ENCODE data around the gene CSMD2.

The CSMD2 gene

DNA sequence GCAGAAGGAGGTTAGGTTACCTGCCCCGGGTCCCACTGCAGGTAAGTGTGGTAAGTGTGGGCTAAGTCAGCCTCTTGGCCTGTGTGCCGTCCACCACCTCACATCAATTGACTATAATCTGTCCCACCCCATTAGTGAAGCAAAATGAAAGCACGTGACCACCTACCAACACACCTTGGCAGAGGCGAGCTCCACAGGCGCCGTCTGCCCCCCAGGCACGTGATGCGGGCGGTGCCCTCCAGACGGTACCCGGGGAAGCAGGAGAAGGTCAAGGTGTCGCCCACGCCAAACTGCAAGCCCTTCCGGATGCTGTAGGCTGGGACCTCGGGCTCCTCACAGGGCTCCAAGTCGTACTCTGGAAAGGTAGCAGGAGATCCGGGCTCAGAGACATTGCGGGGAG is 450.6 kb downstream of the CSMD2 start:
- no peak for DNase-seq (ENCODE audit: low spot score)

DNA sequence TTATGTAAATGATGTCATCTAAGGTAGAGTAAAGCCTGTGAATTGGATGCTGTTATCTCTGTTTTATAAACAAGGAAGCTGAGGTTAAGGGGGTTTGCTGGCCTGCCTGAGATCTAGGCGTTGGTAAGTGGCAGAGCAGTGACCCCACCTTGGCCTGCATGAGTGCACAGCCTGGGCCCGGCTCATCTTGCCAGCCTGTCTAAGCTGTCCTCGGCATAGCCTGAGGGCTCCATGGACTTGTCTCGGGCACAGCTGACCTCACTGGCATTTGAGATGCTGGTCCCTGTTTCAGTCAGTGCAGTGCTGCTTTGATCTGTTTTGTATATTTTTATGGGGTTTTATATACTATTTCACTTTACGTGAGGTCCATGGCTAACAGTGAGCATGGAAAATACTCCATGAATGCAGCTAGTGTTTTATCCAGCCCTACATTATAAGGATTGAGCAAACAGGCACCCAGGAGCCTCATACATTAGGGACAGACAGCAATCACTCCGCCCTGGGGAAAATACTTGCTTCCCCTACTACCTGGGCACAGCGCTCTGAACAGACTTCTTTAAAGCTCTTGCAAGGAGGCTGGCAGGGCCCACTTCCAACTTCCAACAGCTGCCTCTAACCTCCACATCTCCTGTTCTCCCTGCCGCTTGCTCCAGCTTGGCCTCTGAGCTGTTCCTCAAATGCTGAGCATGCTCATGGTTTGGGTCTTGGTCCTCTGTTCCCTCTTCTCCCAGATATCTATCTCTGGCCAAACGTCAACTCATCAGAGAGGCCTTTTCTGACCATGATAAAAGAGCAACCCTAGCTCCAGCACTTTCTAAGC is 451.8 kb downstream of the CSMD2 start:
- no peak for DNase-seq (ENCODE audit: low spot score)

DNA sequence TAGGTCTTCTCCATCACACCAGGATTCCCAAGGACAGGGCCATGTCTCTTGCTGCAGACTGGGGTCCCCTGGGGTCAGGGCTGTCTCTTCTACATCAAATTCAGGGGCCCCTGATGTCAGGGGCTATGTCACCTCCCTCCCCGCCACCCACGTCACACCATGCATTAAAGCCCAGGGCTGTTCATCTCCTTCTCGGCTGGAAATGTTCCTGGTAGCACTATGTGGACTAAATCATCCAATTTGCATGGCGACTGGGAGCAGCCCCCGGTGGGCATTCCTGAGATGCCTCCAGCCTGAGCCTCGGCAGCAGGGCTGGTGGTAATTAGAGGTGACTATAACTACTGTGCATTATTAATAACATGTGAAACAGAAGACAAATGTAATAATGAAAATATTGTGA is 452.8 kb downstream of the CSMD2 start:
- DNase-seq (ENCODE audit: low spot score) = no peak

DNA sequence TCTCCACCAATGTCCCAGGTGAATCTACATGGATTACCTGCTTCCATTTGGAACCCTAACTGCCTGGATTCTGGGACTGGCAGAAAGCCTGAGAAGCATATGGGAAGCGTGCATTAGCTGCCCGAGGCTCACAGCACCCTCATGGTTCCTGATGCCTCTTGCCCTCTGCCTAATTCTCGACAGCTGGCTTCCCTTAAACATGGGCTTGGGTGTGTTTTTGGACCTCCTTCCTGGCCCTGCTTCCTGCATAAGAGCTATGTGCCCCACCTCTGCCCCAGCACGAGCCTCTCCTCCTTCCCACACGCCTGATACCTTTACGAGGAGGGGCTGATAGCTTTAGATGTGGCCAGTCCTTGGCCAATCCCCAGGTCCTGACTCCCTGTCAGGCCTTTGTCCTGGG is 453.5 kb downstream of the CSMD2 start:
- no peak for DNase-seq (ENCODE audit: low spot score)

DNA sequence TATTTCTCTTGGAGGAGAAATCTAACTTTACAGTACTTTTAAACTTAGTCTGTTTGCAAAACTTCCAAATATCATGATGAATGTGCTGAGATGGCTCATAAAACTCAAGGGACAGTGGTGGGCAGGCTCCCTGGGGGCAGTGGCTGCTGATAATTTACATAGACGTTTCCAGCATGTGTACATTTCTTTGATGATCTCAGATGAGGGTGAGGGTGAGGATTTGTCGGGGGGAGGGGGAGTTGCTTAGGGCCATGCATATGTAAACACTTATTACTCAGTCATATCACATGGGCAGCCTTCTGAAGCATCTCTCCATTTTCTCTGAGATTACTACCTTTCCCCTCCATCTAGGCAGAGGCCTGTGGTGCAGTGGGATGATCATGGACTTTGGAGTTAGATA is 454.1 kb downstream of the CSMD2 start:
- DNase-seq (ENCODE audit: low spot score) = no peak

GRCh38 chr1:33709783-33710718 is 455.0 kb downstream of the CSMD2 start:
- no peak for DNase-seq (ENCODE audit: low spot score)

GRCh38 chr1:33709174-33709782 is 455.8 kb downstream of the CSMD2 start:
- DNase-seq (ENCODE audit: low spot score) = no peak

GRCh38 chr1:33706634-33707255 is 458.3 kb downstream of the CSMD2 start:
- no peak for DNase-seq (ENCODE audit: low spot score)

- DNase-seq (ENCODE audit: low spot score) = no peak
Measured at GRCh38 chr1:33703464-33703863, 461.6 kb downstream of the CSMD2 start.

GRCh38 chr1:33698361-33699035 is 466.5 kb downstream of the CSMD2 start:
- DNase-seq (ENCODE audit: low spot score) = no peak

- DNase-seq (ENCODE audit: low spot score) = no peak
Measured at GRCh38 chr1:33697816-33698215, 467.2 kb downstream of the CSMD2 start.

DNA sequence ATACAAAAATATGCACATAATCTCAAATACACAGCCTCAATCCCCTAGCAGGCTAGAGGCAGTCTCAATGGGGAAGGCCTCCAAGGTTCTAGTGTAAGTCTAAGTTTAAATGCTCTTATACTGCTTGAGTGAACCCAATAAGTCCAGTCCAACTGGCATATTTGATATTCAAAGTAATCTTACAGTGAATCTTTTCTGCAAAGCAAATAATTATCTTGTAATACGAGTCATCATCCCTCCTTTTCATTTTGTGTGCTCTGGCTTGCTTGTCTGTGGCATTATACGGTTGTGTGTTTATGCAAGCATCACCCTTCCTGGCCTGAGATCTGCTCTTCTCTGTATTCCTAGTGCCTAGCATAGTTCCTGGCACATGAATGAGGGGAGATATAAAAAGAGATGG is 468.1 kb downstream of the CSMD2 start:
- no peak for DNase-seq (ENCODE audit: low spot score)

DNA sequence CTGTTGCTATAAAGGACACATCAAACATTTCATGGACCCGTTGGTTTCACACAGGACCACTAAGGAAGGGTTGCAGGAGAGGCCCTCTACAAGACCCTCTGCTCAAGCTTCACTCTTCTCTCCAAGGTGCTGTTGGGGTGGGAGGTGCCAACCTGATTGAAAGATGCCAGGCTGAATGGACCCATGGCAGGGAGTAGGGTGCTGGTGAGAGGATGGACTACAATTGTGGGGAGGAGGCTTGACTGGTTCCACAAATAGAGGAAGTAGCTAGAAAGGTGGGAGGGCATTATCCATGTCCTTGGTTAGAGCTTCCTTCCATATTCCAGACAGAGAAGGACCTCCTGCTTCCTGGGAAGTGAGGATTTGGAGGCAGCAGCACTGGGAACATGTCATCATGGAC is 468.7 kb downstream of the CSMD2 start:
- DNase-seq (ENCODE audit: low spot score) = no peak

DNA sequence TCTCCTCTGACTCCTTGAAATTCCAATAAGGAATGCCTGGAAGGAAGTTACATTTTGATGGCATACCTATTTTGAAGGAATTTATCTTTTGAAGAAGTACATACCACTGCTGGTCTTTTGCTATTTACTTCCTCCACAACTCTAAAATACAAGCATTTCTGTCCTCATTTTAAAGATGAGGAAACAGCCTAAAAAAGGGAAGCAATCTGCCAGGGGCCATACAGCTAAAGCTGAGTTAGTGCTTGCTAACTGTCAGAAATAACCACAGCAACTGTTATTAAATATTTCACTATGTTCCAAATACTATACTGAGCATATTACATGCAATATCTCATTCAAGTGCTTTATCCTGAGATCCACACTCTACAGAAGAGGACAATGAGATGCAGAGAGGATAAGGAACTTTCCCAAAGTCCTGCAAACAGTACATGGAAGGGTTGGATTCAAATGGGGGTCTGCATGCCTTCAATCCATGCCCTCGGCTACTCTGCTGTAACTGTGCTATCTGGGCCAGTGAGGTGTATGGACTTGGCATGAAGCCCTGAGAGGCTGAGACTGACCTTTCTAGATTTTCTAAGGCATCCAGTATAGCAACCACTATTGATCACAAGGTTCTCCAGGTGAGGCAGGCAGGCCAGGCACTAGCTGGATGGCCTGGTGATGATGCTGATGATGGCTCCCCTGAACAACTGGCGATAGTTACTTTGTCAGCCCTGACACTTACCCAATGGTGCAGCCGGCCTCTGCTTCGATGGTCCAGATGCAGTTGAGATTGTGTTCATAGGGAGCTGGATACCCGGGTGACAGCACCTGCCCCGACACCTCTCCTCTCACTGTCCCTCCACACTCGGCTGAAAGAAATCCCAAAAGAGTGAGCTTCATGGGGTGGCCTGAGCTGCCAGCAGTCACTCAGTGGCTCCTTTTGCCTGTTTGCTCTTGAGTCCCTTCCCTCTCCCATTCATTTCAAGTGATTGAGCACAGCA is 472.5 kb downstream of the CSMD2 start:
- no peak for DNase-seq (ENCODE audit: low spot score)

DNA sequence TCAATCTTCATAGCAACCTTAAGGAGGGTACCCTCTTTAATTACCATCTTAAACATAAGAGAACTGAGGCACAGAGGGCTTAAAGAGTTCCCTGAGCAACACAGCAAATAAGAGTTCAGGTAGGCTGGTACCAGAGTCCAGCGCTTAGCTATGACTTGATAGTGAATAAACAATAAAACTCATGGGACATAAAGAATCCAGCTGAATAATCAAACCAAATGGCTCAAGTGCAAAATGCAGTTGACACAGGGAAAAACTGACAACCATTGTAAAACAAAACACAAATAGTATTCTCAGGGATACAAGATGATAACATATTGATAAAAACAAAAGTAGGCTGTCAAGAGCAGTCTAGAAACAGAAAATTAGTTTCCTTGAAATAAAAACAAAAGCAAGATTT is 478.0 kb downstream of the CSMD2 start:
- no peak for DNase-seq (ENCODE audit: low spot score)

- DNase-seq (ENCODE audit: low spot score) = no peak
Measured at GRCh38 chr1:33686551-33686950, 478.5 kb downstream of the CSMD2 start.

GRCh38 chr1:33685256-33685655 is 479.8 kb downstream of the CSMD2 start:
- no peak for DNase-seq (ENCODE audit: low spot score)

DNA sequence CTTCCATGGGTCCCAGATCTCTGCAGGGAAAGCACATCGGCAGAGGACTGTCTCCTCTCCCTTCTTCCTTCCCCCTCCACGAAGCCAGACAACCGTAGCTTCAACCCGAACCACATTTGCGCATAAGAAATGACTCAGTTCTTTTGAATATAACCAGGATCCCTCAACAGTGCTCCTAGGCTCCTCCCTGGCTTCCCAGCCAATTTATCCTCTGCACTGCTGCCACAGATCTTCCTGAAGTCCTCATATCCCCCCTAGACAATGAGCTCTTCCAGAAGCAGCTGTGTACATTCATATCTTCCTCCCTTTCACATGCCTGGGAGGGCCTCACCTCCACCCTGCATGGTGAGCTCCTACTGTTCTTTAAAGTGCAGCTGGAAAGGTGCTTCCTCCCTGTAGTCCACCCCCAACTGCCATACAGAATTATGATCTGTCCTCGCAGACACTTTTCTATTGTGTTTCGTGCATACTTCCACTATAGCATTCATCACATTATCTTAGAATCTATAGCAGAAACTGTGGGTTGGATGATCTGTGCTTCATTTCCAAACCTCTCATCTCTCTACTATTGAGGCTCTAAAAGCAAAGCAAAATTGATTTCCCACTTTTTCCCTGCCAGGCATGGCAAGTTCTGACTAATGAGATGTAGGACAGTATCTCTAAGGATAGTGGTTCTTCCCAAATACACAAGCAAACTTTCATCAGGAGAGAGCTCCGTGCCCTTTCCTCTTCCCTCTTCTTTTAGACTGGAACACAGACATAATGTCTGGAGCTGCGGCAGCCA is 480.4 kb downstream of the CSMD2 start:
- DNase-seq (ENCODE audit: low spot score) = no peak

- no peak for DNase-seq (ENCODE audit: low spot score)
Measured at GRCh38 chr1:33683913-33684312, 481.1 kb downstream of the CSMD2 start.

GRCh38 chr1:33682371-33682770 is 482.7 kb downstream of the CSMD2 start:
- DNase-seq (ENCODE audit: low spot score) = no peak
